OCI-LY7 (cell line): Measurements from ENCODE around the gene GMDS. TPM values are rescaled to one million over a fixed set of nuclear protein-coding genes. Genes with fewer than 3 reads are reported as not detected.

Experiments used
- BruUV-seq: library from RNA; stranded (reverse); fragments of 400-500 nt; replicated peaks from 2 replicates; lab custom pipeline; 2021; lab: Mats Ljungman, UMichigan
- CTCF ChIA-PET: fragments of 300-600 bp; sonication (Branson Sonifier 250); formaldehyde crosslinking; loops from one replicate; lab custom pipeline; 2022; ENCODE audit warnings: antibody characterized with exemption; ENCODE audit not compliant: unreplicated experiment; lab: Charles Lee
- POLR2A ChIA-PET: fragments of 300-600 bp; sonication (Branson Sonifier 250); formaldehyde crosslinking; loops from one replicate; lab custom pipeline; 2022; ENCODE audit warnings: antibody characterized with exemption; lab: Charles Lee
- DNase-seq: peaks from one replicate; pipeline ENCODE4 v3.0.0-alpha.2; 2015; ENCODE audit warnings: low spot score
- H2AFZ ChIP-seq: fragments of 200-600 bp; sonication (generic), shearing (Covaris generic); 2 replicates; pipeline ENCODE4 v1.6.1; 2014; ENCODE audit warnings: mild to moderate bottlenecking, antibody characterized with exemption, low read length, moderate library complexity
- H3K27ac ChIP-seq: fragments of 200-600 bp; sonication (generic); 2 replicates; pipeline ENCODE4 v1.5.1; 2014; ENCODE audit warnings: mixed run types, low read depth, mild to moderate bottlenecking, moderate library complexity, low read length, inconsistent platforms; ENCODE audit not compliant: poor library complexity, severe bottlenecking
- H3K36me3 ChIP-seq: fragments of 200-600 bp; sonication (generic); 2 replicates; pipeline ENCODE4 v1.6.1; 2014; ENCODE audit warnings: mild to moderate bottlenecking, antibody characterized with exemption, low read length, moderate library complexity, mixed read lengths; ENCODE audit not compliant: insufficient read depth
- H3K4me1 ChIP-seq: fragments of 200-600 bp; sonication (generic); 2 replicates; pipeline ENCODE4 v1.5.1; 2014; ENCODE audit warnings: mild to moderate bottlenecking, low read length; ENCODE audit not compliant: insufficient read depth, poor library complexity, severe bottlenecking
- H3K4me2 ChIP-seq: fragments of 200-600 bp; sonication (generic); 2 replicates; pipeline ENCODE4 v1.6.1; 2014; ENCODE audit warnings: mild to moderate bottlenecking, low read length
- H3K4me3 ChIP-seq: fragments of 200-600 bp; sonication (generic); 2 replicates; pipeline ENCODE4 v1.5.1; 2014; ENCODE audit warnings: mild to moderate bottlenecking, low read depth, low read length; ENCODE audit not compliant: poor library complexity, severe bottlenecking
- H3K79me2 ChIP-seq: fragments of 200-600 bp; sonication (generic); 2 replicates; pipeline ENCODE4 v1.6.1; 2016; ENCODE audit warnings: low read depth, mild to moderate bottlenecking, low read length, moderate library complexity, mixed read lengths; ENCODE audit not compliant: insufficient read depth
- H3K9me2 ChIP-seq: fragments of 200-600 bp; sonication (generic); 2 replicates; pipeline ENCODE4 v1.6.1; 2016; ENCODE audit warnings: mild to moderate bottlenecking, low read length, mixed read lengths; ENCODE audit not compliant: insufficient read depth
- H3K9me3 ChIP-seq: fragments of 200-600 bp; sonication (generic); 2 replicates; pipeline ENCODE4 v1.6.1; 2014; ENCODE audit warnings: mild to moderate bottlenecking, mixed run types, low read length, mixed read lengths
- H4K20me1 ChIP-seq: fragments of 200-600 bp; sonication (generic); 2 replicates; pipeline ENCODE4 v1.6.1; 2014; ENCODE audit warnings: mild to moderate bottlenecking, antibody characterized with exemption, low read length, moderate library complexity, mixed read lengths; ENCODE audit not compliant: insufficient read depth
- CTCF ChIP-seq: fragments of 200-600 bp; sonication (generic); conservative IDR thresholded peaks from 2 replicates; pipeline ENCODE4 v1.5.1; 2014; ENCODE audit warnings: mild to moderate bottlenecking, antibody characterized with exemption, low read length, moderate library complexity, mixed read lengths
- EZH2phosphoT487 ChIP-seq: fragments of 200-600 bp; sonication (generic); IDR thresholded peaks from 2 replicates; pipeline ENCODE4 v1.6.1; 2018; ENCODE audit warnings: low read depth, borderline replicate concordance, mild to moderate bottlenecking, mixed run types, antibody characterized with exemption, low read length, moderate library complexity, mixed read lengths
- intact Hi-C: fragments of 100-400 bp; cut with micrococcal nuclease; formaldehyde crosslinking; loops from one replicate; pipeline ENCODE4 v1.10.0; 2022; ENCODE audit not compliant: unreplicated experiment
- total RNA-seq, 2 experiments: library from RNA; depleted of rRNA in 1 of 2; stranded (reverse); fragments of >200 nt in 1 of 2; shearing (Covaris generic) in 1 of 2; gene quantifications; 2 replicates each; pipeline ENCODE4 v1.2.3, GENCODE V29; 2014 to 2022

GMDS gene
- total RNA-seq, 2 experiments from 2014 or later, result 9.9 to 26.8 TPM

- H3K79me2 ChIP-seq, result no peaks in the 10 kb centered on the region
- BruUV-seq, result no TSS peak
- H3K4me1 ChIP-seq, result no peaks in the 10 kb centered on the region
- no peak overlapping the region for H3K4me3 ChIP-seq
- intact Hi-C loops, result no loop called here
- ChIA-PET POLR2A (no interaction called here), CTCF (no interaction called here)
- TF ChIP-seq EZH2phosphoT487, result no peak
- no peak for TF ChIP-seq CTCF
- no peaks in the 10 kb centered on the region for H3K9me3 ChIP-seq
- H2AFZ ChIP-seq, result no peak overlapping the region
- H3K27ac ChIP-seq, result no peak overlapping the region
- H3K4me2 ChIP-seq, result no peak overlapping the region
- no peaks in the 10 kb centered on the region for H3K36me3 ChIP-seq
- no peak for DNase-seq
- no peaks in the 10 kb centered on the region for H3K9me2 ChIP-seq
- no peaks in the 10 kb centered on the region for H4K20me1 ChIP-seq
Measured at GRCh38 chr6:1806935-1807334, 438.5 kb downstream of the GMDS start.

GRCh38 chr6:1802491-1803395 lies 442.7 kb downstream of the GMDS start:
- no peak for DNase-seq
- Histone ChIP-seq H3K9me3 (no peaks in the 10 kb centered on the region), H3K4me2 (no peak overlapping the region), H4K20me1 (no peaks in the 10 kb centered on the region), H3K36me3 (no peaks in the 10 kb centered on the region), H3K4me1 (no peaks in the 10 kb centered on the region), H3K27ac (no peak overlapping the region), H3K9me2 (no peaks in the 10 kb centered on the region), H3K79me2 (no peaks in the 10 kb centered on the region), H3K4me3 (no peak overlapping the region), H2AFZ (no peak overlapping the region)
- BruUV-seq, result no TSS peak
- ChIA-PET CTCF (no interaction called here), POLR2A (interaction anchor here (0.6 to 0.9 kb wide), 2 partner anchors 11 to 19 kb away, joined by 3 to 4 read pairs; no protein-coding TSS in a partner anchor)
- TF ChIP-seq CTCF (no peak), EZH2phosphoT487 (no peak)
- intact Hi-C loops, result no loop called here

GRCh38 chr6:1801401-1801800 lies 444.0 kb downstream of the GMDS start:
- Histone ChIP-seq H4K20me1 (no peaks in the 10 kb centered on the region), H2AFZ (no peak overlapping the region), H3K27ac (no peak overlapping the region), H3K4me1 (peaks cover 11% of the 10 kb centered on the region), H3K9me2 (no peaks in the 10 kb centered on the region), H3K36me3 (no peaks in the 10 kb centered on the region), H3K9me3 (no peaks in the 10 kb centered on the region), H3K79me2 (no peaks in the 10 kb centered on the region), H3K4me3 (no peak overlapping the region), H3K4me2 (no peak overlapping the region)
- CTCF ChIA-PET, result interaction anchor here (0.6 kb wide), 1 partner anchor 8 kb away, joined by 3 read pairs; no protein-coding TSS in a partner anchor
- intact Hi-C loops, result no loop called here
- DNase-seq, result no peak
- POLR2A ChIA-PET, result interaction anchor here (0.5 to 1.1 kb wide), 5 partner anchors 14 to 925 kb away, joined by 3 to 5 read pairs (median 3); no protein-coding TSS in a partner anchor
- BruUV-seq, result no TSS peak
- TF ChIP-seq CTCF (no peak), EZH2phosphoT487 (no peak)
